Measurements from ENCODE around the gene C4BPB. TPM values are rescaled to one million over a fixed set of nuclear protein-coding genes. Genes with fewer than 3 reads are reported as not detected.

The C4BPB gene
- total and polyA plus RNA-seq, 2 of the 13 experiments (the other 11 are each of a cell fraction or from before 2014, with no cell fraction given), result 155 to 266 TPM

- TF ChIP-seq RBAK (CRISPR knock-in tag; IDR thresholded peaks at IDR 0.05) (no peak), HNF4G (IDR thresholded peaks at IDR 0.05; ENCODE audit: borderline replicate concordance, low read depth, low read length) (no peak), HNF4G (CRISPR knock-in tag; IDR thresholded peaks at IDR 0.05; ENCODE audit: borderline replicate concordance, low read depth) (no peak), ZNF580 (CRISPR knock-in tag; IDR thresholded peaks at IDR 0.05; ENCODE audit: borderline replicate concordance, low read depth) (no peak), ZMYM2 (CRISPR knock-in tag; IDR thresholded peaks at IDR 0.05) (0 out of 2 replicates have a peak, but pooled peaks have one; percentile 26), TBX2 (CRISPR knock-in tag; IDR thresholded peaks at IDR 0.05; ENCODE audit: borderline replicate concordance) (peak; percentile 60; the same call in 1 of the 2 replicates), NFYB (CRISPR knock-in tag; IDR thresholded peaks at IDR 0.05) (peak; percentile 75), THAP7 (CRISPR knock-in tag; IDR thresholded peaks at IDR 0.05) (no peak), ZNF414 (CRISPR knock-in tag; IDR thresholded peaks at IDR 0.05) (no peak), RFX5 (IDR thresholded peaks at IDR 0.05; ENCODE audit: low read depth, low read length) (peak; percentile 46; the same call in 1 of the 2 replicates), ZNF646 (CRISPR knock-in tag; IDR thresholded peaks at IDR 0.05) (no peak), PLRG1 (conservative IDR thresholded peaks at IDR 0.05) (no peak), MEF2D (CRISPR knock-in tag; IDR thresholded peaks at IDR 0.05) (peak; percentile 39; the same call in 1 of the 2 replicates), ZNF430 (CRISPR knock-in tag; IDR thresholded peaks at IDR 0.05) (peak; percentile 80; the same call in 1 of the 2 replicates), NFATC3 (CRISPR knock-in tag; IDR thresholded peaks at IDR 0.05) (no peak), RNF2 (conservative IDR thresholded peaks at IDR 0.05; ENCODE audit: low read depth) (peak; percentile 67), KLF6 (CRISPR knock-in tag; IDR thresholded peaks at IDR 0.05) (no peak), TOPORS (CRISPR knock-in tag; IDR thresholded peaks at IDR 0.05) (no peak), TAF1 (CRISPR knock-in tag; IDR thresholded peaks at IDR 0.05) (peak; percentile 89), SMARCC2 (IDR thresholded peaks at IDR 0.05) (no peak), NFIB (CRISPR knock-in tag; IDR thresholded peaks at IDR 0.05; ENCODE audit: borderline replicate concordance) (no peak), XRCC5 (optimal IDR thresholded peaks at IDR 0.05; ENCODE audit: low read length) (peak; percentile 84), ZFP36L1 (CRISPR knock-in tag; IDR thresholded peaks at IDR 0.05) (no peak), POGZ (CRISPR knock-in tag; IDR thresholded peaks at IDR 0.05) (peak; percentile 84; the same call in 1 of the 2 replicates)
Measured at GRCh38 chr1:207052911-207053769, 35.5 kb upstream of the C4BPB start, which contains the start of gene PFKFB2 (continued).
